NCI-H1417 treated with DMSO at 0.1 percent for 48 hours (cell line): ENCODE measurements around the gene CGB8.
"Not testable (repeated sequence)": the region's sequence is repeated elsewhere in the genome, so short reads cannot be mapped to it uniquely, and the experiment has no call there.

Source experiments
- DNase-seq: peaks from one replicate; lab custom pipeline; 2025; lab: John Stamatoyannopoulos, UW

Gene CGB8

GRCh38 chr19:49049011-49049410 is at the start of gene CGB8:
Gene CGB8, minus strand, starts transcription at chr19:49049111. Its CDS starts 372 bp downstream, at chr19:49048739.
- not testable (repeated sequence) for DNase-seq

- DNase-seq: no peak
Observed at GRCh38 chr19:49097453-49098288, 48.8 kb upstream of the CGB8 start.

- no peak for DNase-seq
Observed at GRCh38 chr19:49094505-49095482, 45.9 kb upstream of the CGB8 start.

- DNase-seq: no peak
Observed at GRCh38 chr19:49092686-49093085, 43.8 kb upstream of the CGB8 start.

GRCh38 chr19:49091391-49092038 is 42.6 kb upstream of the CGB8 start:
- DNase-seq: no peak

- DNase-seq: no peak
Observed at GRCh38 chr19:49086296-49086695, 37.4 kb upstream of the CGB8 start.

- DNase-seq: no peak
Observed at GRCh38 chr19:49085868-49086232, 36.9 kb upstream of the CGB8 start.

- DNase-seq: peak; percentile 94
Observed at GRCh38 chr19:49085020-49085867, 36.3 kb upstream of the CGB8 start, which contains the start of gene SNRNP70. Gene SNRNP70, plus strand, starts transcription at chr19:49085451. Its CDS starts 964 bp downstream, at chr19:49086415.

GRCh38 chr19:49084206-49085019 is 35.5 kb upstream of the CGB8 start:
- DNase-seq: no peak

GRCh38 chr19:49081273-49081672 is 32.4 kb upstream of the CGB8 start:
- no peak for DNase-seq

GRCh38 chr19:49080392-49080791 is 31.5 kb upstream of the CGB8 start:
- DNase-seq: no peak

- DNase-seq: not testable (repeated sequence)
Observed at GRCh38 chr19:49074869-49075268, 26.0 kb upstream of the CGB8 start.

- DNase-seq: no peak
Observed at GRCh38 chr19:49073514-49074378, 24.8 kb upstream of the CGB8 start.

GRCh38 chr19:49071860-49072547 is 23.1 kb upstream of the CGB8 start:
- DNase-seq: no peak

GRCh38 chr19:49070416-49070815 is 21.5 kb upstream of the CGB8 start:
- DNase-seq: no peak

GRCh38 chr19:49069026-49069425 is 20.1 kb upstream of the CGB8 start:
- DNase-seq: no peak

- no peak for DNase-seq
Observed at GRCh38 chr19:49067554-49067953, 18.6 kb upstream of the CGB8 start.

GRCh38 chr19:49065905-49066512 is 17.1 kb upstream of the CGB8 start:
- DNase-seq: no peak
